ENCODE measurements around the gene PRKCG.

Gene PRKCG

DNA sequence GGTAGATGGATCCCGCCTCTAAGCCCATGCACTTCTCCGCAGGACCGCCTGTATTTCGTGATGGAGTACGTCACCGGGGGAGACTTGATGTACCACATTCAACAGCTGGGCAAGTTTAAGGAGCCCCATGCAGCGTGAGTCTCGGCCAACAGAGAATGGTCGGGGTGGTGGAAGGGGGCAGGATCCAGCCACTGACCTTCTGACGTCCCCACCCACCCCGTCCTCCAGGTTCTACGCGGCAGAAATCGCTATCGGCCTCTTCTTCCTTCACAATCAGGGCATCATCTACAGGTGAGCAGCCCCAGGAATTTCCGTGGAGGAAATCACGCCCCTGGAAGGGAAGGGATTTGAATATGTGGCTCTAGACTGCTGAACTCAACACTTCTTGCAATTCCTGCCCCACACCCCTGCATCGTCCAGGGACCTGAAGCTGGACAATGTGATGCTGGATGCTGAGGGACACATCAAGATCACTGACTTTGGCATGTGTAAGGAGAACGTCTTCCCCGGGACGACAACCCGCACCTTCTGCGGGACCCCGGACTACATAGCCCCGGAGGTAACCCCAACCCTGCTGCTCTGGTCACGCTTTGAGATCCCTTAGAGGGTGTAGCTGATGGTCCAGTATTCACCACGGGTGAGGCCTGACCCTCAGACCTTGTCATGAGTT is 18.3 kb downstream of the PRKCG start:
- H3K4me1 Mint-ChIP-seq, result peaks cover 17% of the 10 kb centered on the region
- no peak for DNase-seq

DNA sequence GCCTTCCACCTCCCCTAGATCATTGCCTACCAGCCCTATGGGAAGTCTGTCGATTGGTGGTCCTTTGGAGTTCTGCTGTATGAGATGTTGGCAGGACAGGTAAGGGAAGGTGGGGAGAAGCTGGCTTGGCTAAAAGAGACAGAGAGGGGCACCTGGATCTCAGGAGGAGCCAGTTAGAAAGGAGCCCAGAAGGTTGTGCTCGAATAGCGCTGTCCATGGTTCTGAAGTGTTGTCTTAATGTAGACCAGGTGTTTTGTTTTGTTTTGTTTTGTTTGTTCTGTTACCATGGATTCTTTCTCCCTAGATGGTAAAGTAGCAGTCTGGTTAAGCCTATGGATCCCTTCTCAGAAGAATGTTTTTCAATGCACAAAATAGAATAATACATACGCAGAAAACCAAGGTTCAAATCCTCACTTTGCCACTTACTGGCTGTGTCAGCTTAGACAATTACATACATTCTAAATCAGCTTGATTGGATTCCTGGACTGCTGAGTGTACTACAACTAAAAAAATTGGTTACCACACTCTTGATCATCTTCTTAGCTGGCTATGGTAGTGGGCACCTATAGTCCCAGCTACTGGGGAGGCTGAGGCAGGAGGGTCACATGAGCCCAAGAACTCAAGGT is 21.2 kb downstream of the PRKCG start:
- DNase-seq, result peak; percentile 73
- Mint-ChIP-seq H3K36me3 (ENCODE audit: low read depth) (no peaks in the 10 kb centered on the region), H3K4me3 (no peak overlapping the region), H3K9me3 (no peaks in the 10 kb centered on the region), H3K27me3 (ENCODE audit: low read depth, poor library complexity) (peaks cover 88% of the 10 kb centered on the region), H3K27ac (peak overlapping the region; percentile 85), H3K4me1 (peaks cover 15% of the 10 kb centered on the region)
- TF ChIP-seq, protein P1, sequence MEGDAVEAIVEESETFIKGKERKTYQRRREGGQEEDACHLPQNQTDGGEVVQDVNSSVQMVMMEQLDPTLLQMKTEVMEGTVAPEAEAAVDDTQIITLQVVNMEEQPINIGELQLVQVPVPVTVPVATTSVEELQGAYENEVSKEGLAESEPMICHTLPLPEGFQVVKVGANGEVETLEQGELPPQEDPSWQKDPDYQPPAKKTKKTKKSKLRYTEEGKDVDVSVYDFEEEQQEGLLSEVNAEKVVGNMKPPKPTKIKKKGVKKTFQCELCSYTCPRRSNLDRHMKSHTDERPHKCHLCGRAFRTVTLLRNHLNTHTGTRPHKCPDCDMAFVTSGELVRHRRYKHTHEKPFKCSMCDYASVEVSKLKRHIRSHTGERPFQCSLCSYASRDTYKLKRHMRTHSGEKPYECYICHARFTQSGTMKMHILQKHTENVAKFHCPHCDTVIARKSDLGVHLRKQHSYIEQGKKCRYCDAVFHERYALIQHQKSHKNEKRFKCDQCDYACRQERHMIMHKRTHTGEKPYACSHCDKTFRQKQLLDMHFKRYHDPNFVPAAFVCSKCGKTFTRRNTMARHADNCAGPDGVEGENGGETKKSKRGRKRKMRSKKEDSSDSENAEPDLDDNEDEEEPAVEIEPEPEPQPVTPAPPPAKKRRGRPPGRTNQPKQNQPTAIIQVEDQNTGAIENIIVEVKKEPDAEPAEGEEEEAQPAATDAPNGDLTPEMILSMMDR (IDR thresholded peaks at IDR 0.05), result no peak

More for the DNA sequence above, 18.3 kb downstream of the PRKCG start:
- TF ChIP-seq, protein P1 (IDR thresholded peaks at IDR 0.05), result no peak
- H3K4me3 Mint-ChIP-seq, result no peak overlapping the region
- H3K27me3 Mint-ChIP-seq (ENCODE audit: low read depth, poor library complexity), result peaks cover 81% of the 10 kb centered on the region
- no peaks in the 10 kb centered on the region for H3K9me3 Mint-ChIP-seq
- H3K27ac Mint-ChIP-seq, result no peak overlapping the region
- no peaks in the 10 kb centered on the region for H3K36me3 Mint-ChIP-seq (ENCODE audit: low read depth)

DNA sequence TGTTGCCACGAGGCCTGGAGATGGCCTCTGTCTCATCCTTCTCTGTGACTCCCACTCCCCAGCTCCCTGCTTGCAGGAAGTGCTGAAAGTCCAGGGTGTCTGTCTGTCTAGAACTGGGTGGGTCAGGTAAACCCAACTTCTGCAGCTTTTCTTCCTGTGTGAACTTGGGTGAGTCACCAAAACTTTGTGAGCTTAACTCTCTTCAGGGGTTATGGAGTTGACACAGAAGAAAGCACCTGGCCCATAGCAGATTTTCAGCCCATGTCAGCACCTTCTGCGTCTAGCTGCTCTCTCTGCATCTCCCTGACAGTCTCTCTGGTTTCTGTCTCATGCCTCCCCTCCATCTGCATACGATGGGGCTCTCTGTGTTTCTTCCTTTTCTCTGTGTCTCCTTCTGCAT is 22.9 kb downstream of the PRKCG start:
- peaks cover 88% of the 10 kb centered on the region for H3K27me3 Mint-ChIP-seq (ENCODE audit: low read depth, poor library complexity)
- H3K27ac Mint-ChIP-seq, result no peak overlapping the region
- H3K36me3 Mint-ChIP-seq (ENCODE audit: low read depth), result no peaks in the 10 kb centered on the region
- H3K9me3 Mint-ChIP-seq, result no peaks in the 10 kb centered on the region
- TF ChIP-seq, protein P1 (IDR thresholded peaks at IDR 0.05), result no peak
- DNase-seq, result no peak
- H3K4me3 Mint-ChIP-seq, result no peak overlapping the region
- peaks cover 18% of the 10 kb centered on the region for H3K4me1 Mint-ChIP-seq

DNA sequence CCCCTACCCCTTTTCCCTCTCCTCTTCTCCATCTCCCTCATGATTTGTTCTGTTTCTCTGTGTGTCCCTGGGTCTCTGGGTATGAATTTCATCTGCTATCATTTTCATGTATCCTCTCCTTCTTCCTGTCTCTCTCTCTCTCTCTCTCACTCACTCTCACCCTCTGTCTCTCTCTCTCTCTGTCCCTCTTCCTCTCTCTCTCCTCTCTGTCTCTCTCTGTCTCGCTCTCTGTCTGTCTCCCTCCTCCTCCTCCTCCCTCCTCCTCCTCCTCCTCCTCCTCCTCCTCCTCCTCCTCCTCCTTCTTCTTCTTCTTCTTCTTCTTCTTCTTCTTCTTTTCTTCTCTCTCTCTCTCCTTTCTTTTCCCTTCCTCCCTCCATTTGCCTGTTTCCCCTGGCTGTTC is 23.8 kb downstream of the PRKCG start:
- TF ChIP-seq, protein P1 (IDR thresholded peaks at IDR 0.05), result no peak
- peaks cover 27% of the 10 kb centered on the region for H3K4me1 Mint-ChIP-seq
- no peaks in the 10 kb centered on the region for H3K9me3 Mint-ChIP-seq
- no peak for DNase-seq
- no peak overlapping the region for H3K27ac Mint-ChIP-seq
- H3K4me3 Mint-ChIP-seq, result no peak overlapping the region
- H3K27me3 Mint-ChIP-seq (ENCODE audit: low read depth, poor library complexity), result peaks cover 88% of the 10 kb centered on the region
- H3K36me3 Mint-ChIP-seq (ENCODE audit: low read depth), result no peaks in the 10 kb centered on the region

DNA sequence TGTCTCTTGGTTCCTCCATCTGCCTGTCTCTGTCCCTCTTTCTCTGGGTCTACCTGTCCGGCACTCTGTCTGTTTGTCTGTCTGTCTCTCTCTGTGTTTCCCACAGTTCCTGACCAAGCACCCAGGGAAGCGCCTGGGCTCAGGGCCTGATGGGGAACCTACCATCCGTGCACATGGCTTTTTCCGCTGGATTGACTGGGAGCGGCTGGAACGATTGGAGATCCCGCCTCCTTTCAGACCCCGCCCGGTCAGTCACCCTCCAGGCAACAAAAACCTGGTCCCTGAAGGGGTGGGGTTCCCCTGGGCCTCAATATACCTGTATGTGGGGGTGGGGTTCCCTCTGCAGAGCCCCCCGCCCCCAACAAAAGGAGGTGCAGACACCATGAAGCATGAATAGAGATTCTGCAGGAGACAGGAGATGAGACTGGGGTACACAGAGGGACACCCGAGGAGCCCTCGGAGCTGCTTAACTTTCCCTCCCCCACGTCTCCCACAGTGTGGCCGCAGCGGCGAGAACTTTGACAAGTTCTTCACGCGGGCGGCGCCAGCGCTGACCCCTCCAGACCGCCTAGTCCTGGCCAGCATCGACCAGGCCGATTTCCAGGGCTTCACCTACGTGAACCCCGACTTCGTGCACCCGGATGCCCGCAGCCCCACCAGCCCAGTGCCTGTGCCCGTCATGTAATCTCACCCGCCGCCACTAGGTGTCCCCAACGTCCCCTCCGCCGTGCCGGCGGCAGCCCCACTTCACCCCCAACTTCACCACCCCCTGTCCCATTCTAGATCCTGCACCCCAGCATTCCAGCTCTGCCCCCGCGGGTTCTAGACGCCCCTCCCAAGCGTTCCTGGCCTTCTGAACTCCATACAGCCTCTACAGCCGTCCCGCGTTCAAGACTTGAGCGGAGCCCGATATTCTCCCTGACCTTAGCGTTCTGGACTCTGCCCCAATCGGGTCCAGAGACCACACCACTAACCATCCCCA is 24.5 kb downstream of the PRKCG start:
- peaks cover 92% of the 10 kb centered on the region for H3K27me3 Mint-ChIP-seq (ENCODE audit: low read depth, poor library complexity)
- no peak overlapping the region for H3K4me3 Mint-ChIP-seq
- DNase-seq, result peak; percentile 84
- peaks cover 27% of the 10 kb centered on the region for H3K4me1 Mint-ChIP-seq
- TF ChIP-seq, protein P1 (IDR thresholded peaks at IDR 0.05), result peak; percentile 86
- H3K9me3 Mint-ChIP-seq, result no peaks in the 10 kb centered on the region
- H3K27ac Mint-ChIP-seq, result no peak overlapping the region
- no peaks in the 10 kb centered on the region for H3K36me3 Mint-ChIP-seq (ENCODE audit: low read depth)
